HCT116 (cell line): ENCODE results near the gene TMEM9. TPM values are rescaled to one million over a fixed set of nuclear protein-coding genes. Genes with fewer than 3 reads are reported as not detected.
A peak's percentile ranks its signal among the peaks of the same experiment; 100 is the strongest.

Experiments
- ATAC-seq: fragments of 200-7000 bp; cut with Tn5 transposase; 2 replicates; pipeline ENCODE4 v1.9.1; 2020; ENCODE audit warnings: mild to moderate bottlenecking, moderate library complexity
- BruUV-seq: library from RNA; stranded (reverse); fragments of 400-500 nt; replicated peaks from 2 replicates; lab custom pipeline; 2021; lab: Mats Ljungman, UMichigan
- CTCF ChIA-PET: fragments of 300-600 bp; sonication (Branson Sonifier 250); formaldehyde crosslinking; loops from one replicate; lab custom pipeline; 2021; ENCODE audit warnings: antibody characterized with exemption; lab: Charles Lee
- POLR2A ChIA-PET: fragments of 300-600, 350-600 bp; sonication (Branson Sonifier 250); formaldehyde crosslinking; loops from one replicate; lab custom pipeline; 2021; ENCODE audit warnings: antibody characterized with exemption; lab: Charles Lee
- RAD21 ChIA-PET, 2 experiments: fragments of 300-600 bp; sonication (Branson Sonifier 250); formaldehyde crosslinking; loops; one replicate each; lab custom pipeline; 2023; ENCODE audit warnings: low total read pairs in 2 of 2; ENCODE audit not compliant: uncharacterized antibody in 2 of 2, unreplicated experiment in 2 of 2, low non-redundant PET in 1 of 2; lab: Charles Lee
- DNase-seq: peaks from one replicate; pipeline ENCODE4 v3.0.0-alpha.2; 2010; ENCODE audit warnings: low read depth, low spot score
- H2AFZ ChIP-seq: fragments of 200-600 bp; shearing (Covaris generic), sonication (generic); 2 replicates; pipeline ENCODE4 v1.6.1; 2017; ENCODE audit warnings: low read depth, mixed run types, mixed read lengths, antibody characterized with exemption, low read length; ENCODE audit not compliant: poor library complexity, severe bottlenecking
- H3K27ac ChIP-seq: 2 replicates; pipeline ENCODE4 v1.5.1; 2012; ENCODE audit warnings: low read depth, low read length
- H3K27me3 ChIP-seq: fragments of 200-600 bp; sonication (generic); 2 replicates; pipeline ENCODE4 v1.6.1; 2016; ENCODE audit warnings: mixed run types, low read length, mixed read lengths; ENCODE audit not compliant: insufficient read depth
- H3K36me3 ChIP-seq, 2 experiments: fragments of 200-500 bp in 1 of 2; fragments of 200-600 bp in 1 of 2; sonication (Bioruptor generic) in 1 of 2; sonication (generic) in 1 of 2; 2 replicates each; pipeline versions ENCODE4 v1.5.1 to v1.6.1; 2014 to 2016; ENCODE audit warnings: low read length in 2 of 2, inconsistent platforms in 1 of 2, mixed read lengths in 1 of 2, mixed run types in 1 of 2; ENCODE audit not compliant: insufficient read depth in 2 of 2, control insufficient read depth in 1 of 2
- H3K4me1 ChIP-seq, 2 experiments: fragments of 200-600 bp in 1 of 2; sonication (generic) in 1 of 2; 2 replicates each; pipeline versions ENCODE4 v1.5.1 to v1.6.1; 2012 to 2017; ENCODE audit warnings: low read length in 2 of 2, inconsistent platforms in 1 of 2, mild to moderate bottlenecking in 1 of 2, mixed read lengths in 1 of 2, mixed run types in 1 of 2, moderate library complexity in 1 of 2; ENCODE audit not compliant: insufficient read depth in 2 of 2, control insufficient read depth in 1 of 2
- H3K4me2 ChIP-seq: fragments of 200-600 bp; sonication (generic); 2 replicates; pipeline ENCODE4 v1.6.1; 2017; ENCODE audit warnings: mixed run types, low read length, mixed read lengths
- H3K4me3 ChIP-seq, 2 experiments: fragments of 200-600 bp in 1 of 2; sonication (generic) in 1 of 2; replicated peaks in 1 of 2; 2 replicates each; pipeline ENCODE4 v1.5.1; 2011 to 2016; ENCODE audit warnings: low read length in 2 of 2, control low read depth in 1 of 2, low read depth in 1 of 2, mild to moderate bottlenecking in 1 of 2, mixed read lengths in 1 of 2, mixed run types in 1 of 2
- H3K79me2 ChIP-seq: fragments of 200-600 bp; sonication (generic); 2 replicates; pipeline ENCODE4 v1.6.1; 2017; ENCODE audit warnings: mild to moderate bottlenecking, mixed run types, low read length, moderate library complexity, mixed read lengths; ENCODE audit not compliant: insufficient read depth
- H3K9ac ChIP-seq: fragments of 200-600 bp; sonication (generic); 2 replicates; pipeline ENCODE4 v1.6.1; 2016; ENCODE audit warnings: low read length, mixed read lengths
- H3K9me2 ChIP-seq: fragments of 200-600 bp; sonication (generic), shearing (Covaris generic); 2 replicates; pipeline ENCODE4 v1.6.1; 2017; ENCODE audit warnings: mixed run types, mild to moderate bottlenecking, moderate library complexity; ENCODE audit not compliant: insufficient read depth
- H3K9me3 ChIP-seq, 2 experiments: fragments of 200-500 bp in 1 of 2; fragments of 200-600 bp in 1 of 2; sonication (Bioruptor generic) in 1 of 2; sonication (generic) in 1 of 2; 2 replicates each; pipeline ENCODE4 v1.6.1; 2014 to 2017; ENCODE audit warnings: low read length in 2 of 2, mixed read lengths in 2 of 2, inconsistent platforms in 1 of 2, low read depth in 1 of 2, mild to moderate bottlenecking in 1 of 2, mixed run types in 1 of 2, moderate library complexity in 1 of 2; ENCODE audit not compliant: control insufficient read depth in 1 of 2, insufficient read depth in 1 of 2
- H4K20me1 ChIP-seq: fragments of 200-600 bp; sonication (generic), shearing (Covaris generic); 2 replicates; pipeline ENCODE4 v1.6.1; 2017; ENCODE audit warnings: mixed run types, mild to moderate bottlenecking, moderate library complexity; ENCODE audit not compliant: insufficient read depth
- EGR1 ChIP-seq: IDR thresholded peaks from 2 replicates; pipeline ENCODE4 v1.6.1; 2012; ENCODE audit warnings: low read depth
- ELF1 ChIP-seq: IDR thresholded peaks from 2 replicates; pipeline ENCODE4 v1.6.1; 2012; ENCODE audit warnings: low read depth, borderline replicate concordance
- EZH2 ChIP-seq: fragments of 200-600 bp; sonication (generic); IDR thresholded peaks from 2 replicates; pipeline ENCODE4 v1.6.1; 2017; ENCODE audit warnings: antibody characterized with exemption, mixed run types
- FOSL1 ChIP-seq: IDR thresholded peaks from 2 replicates; pipeline ENCODE4 v1.6.1; 2012; ENCODE audit warnings: low read depth
- POLR2A ChIP-seq: IDR thresholded peaks from 2 replicates; pipeline ENCODE4 v1.7.0; 2011; ENCODE audit warnings: borderline replicate concordance; ENCODE audit not compliant: insufficient read depth, insufficient read length; ENCODE audit errors: extremely low read depth
- POLR2AphosphoS5 ChIP-seq: IDR thresholded peaks from 2 replicates; pipeline ENCODE4 v1.6.1; 2011; ENCODE audit warnings: mild to moderate bottlenecking, low read depth, low read length, moderate library complexity
- RAD21 ChIP-seq: IDR thresholded peaks from 2 replicates; pipeline ENCODE4 v1.6.1; 2012; ENCODE audit warnings: low read depth, mild to moderate bottlenecking
- REST ChIP-seq: IDR thresholded peaks from 2 replicates; pipeline ENCODE4 v1.6.1; 2012; ENCODE audit warnings: low read depth
- SIN3A ChIP-seq: IDR thresholded peaks from 2 replicates; pipeline ENCODE4 v1.6.1; 2012; ENCODE audit warnings: low read depth
- SP1 ChIP-seq: IDR thresholded peaks from 2 replicates; pipeline ENCODE4 v1.6.1; 2012; ENCODE audit warnings: low read depth
- SRF ChIP-seq: IDR thresholded peaks from 2 replicates; pipeline ENCODE4 v1.6.1; 2012; ENCODE audit warnings: low read depth
- TCF7L2 ChIP-seq: IDR thresholded peaks from 2 replicates; pipeline ENCODE4 v1.7.0; 2011; ENCODE audit warnings: borderline replicate concordance, inconsistent platforms; ENCODE audit not compliant: insufficient read depth, insufficient read length; ENCODE audit errors: extremely low read depth
- ZFX ChIP-seq: fragments of 450-650 bp; IDR thresholded peaks from 2 replicates; pipeline ENCODE4 v1.6.1; 2017
- intact Hi-C: fragments of 100-400 bp; cut with micrococcal nuclease; formaldehyde crosslinking; loops from 2 replicates; pipeline ENCODE4 v1.10.0; 2022
- total RNA-seq: library from RNA; stranded (reverse); gene quantifications from one replicate; pipeline ENCODE4 v1.2.1, GENCODE V29; 2021; ENCODE audit not compliant: unreplicated experiment
- TF ChIP-seq, protein P1 (sequence below): IDR thresholded peaks from 2 replicates; pipeline ENCODE4 v1.6.1; 2012

The TMEM9 gene
- total RNA-seq, 1 experiment from 2014 or later, result 66.3 TPM

GRCh38 chr1:201119206-201120197 lies 34.8 kb downstream of the TMEM9 start (continued):
- no peak for TF ChIP-seq TCF7L2
- no peak for TF ChIP-seq EZH2
- TF ChIP-seq POLR2AphosphoS5, result peak; percentile 37; the same call in 1 of the 2 replicates
- no peak for TF ChIP-seq POLR2A
- TF ChIP-seq RAD21, result peak; percentile 67
- TF ChIP-seq ZFX, result no peak

DNA sequence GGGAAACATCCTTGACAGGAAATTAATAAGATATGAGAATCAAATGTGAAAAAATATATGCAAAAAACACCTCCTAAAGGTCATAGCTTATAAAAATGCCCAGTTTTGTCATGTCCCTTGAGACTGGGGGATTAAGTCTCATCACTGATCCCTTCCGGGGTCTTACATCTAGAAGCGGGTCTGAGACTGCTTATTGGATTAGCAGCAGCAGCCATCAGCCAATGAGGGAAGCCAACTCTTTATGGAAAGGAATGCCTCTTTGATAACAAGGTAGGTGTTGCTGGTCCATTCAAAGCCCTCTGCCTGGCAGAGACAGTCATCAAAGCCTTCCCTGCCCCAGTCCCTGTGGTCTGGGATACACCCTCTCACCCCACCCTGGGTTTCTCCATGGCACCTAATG lies 38.2 kb downstream of the TMEM9 start:
- RAD21 ChIA-PET, result no interaction called here
- Histone ChIP-seq H3K27ac (no peak overlapping the region), H3K4me2 (no peak overlapping the region), H3K36me3 (no peaks in the 10 kb centered on the region), H3K9ac (no peak overlapping the region), H3K27me3 (0 out of 2 replicates have a peak, but pooled peaks cover 4% of the 10 kb centered on the region), H4K20me1 (no peaks in the 10 kb centered on the region), H3K4me1 (peaks cover 6 to 20% of the 10 kb centered on the region in 2 experiments; a peak in 3 of 4 replicates), H3K9me2 (no peaks in the 10 kb centered on the region), H3K79me2 (no peaks in the 10 kb centered on the region), H3K4me3 (no peak overlapping the region), H3K9me3 (no peaks in the 10 kb centered on the region), H2AFZ (no peak overlapping the region)
- DNase-seq (no peak), ATAC-seq (no peak)
- POLR2A ChIA-PET, result no interaction called here
- intact Hi-C loops, result no loop called here
- CTCF ChIA-PET, result interaction anchor here (0.7 to 4.0 kb wide), 5 partner anchors 30 to 557 kb away, joined by 3 to 55 read pairs (median 3); no protein-coding TSS in a partner anchor
- TF ChIP-seq SP1 (no peak), EGR1 (no peak), RAD21 (no peak), SIN3A (no peak), REST (no peak), FOSL1 (no peak), ZFX (no peak), ELF1 (no peak), SRF (no peak)
- TF ChIP-seq, protein P1, sequence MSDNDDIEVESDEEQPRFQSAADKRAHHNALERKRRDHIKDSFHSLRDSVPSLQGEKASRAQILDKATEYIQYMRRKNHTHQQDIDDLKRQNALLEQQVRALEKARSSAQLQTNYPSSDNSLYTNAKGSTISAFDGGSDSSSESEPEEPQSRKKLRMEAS, result no peak
- BruUV-seq, result TSS peak; percentile 40
